WTC11 (cell line): ENCODE results near the gene RNASE11.
"Not testable (repeated sequence)": the region's sequence is repeated elsewhere in the genome, so short reads cannot be mapped to it uniquely, and the experiment has no call there.

Experiments used
- ESRRA ChIP-seq: sonication (generic); formaldehyde crosslinking; IDR thresholded peaks from 2 replicates; pipeline ENCODE4 v1.8.1; 2022; ENCODE audit warnings: mild to moderate bottlenecking, missing genetic modification reagents, borderline replicate concordance
- GABPB1 ChIP-seq: sonication (generic); formaldehyde crosslinking; IDR thresholded peaks from 2 replicates; pipeline ENCODE4 v1.8.1; 2023; ENCODE audit warnings: mild to moderate bottlenecking, missing genetic modification reagents
- NFE2L1 ChIP-seq: sonication (generic); formaldehyde crosslinking; IDR thresholded peaks from 2 replicates; pipeline ENCODE4 v1.8.1; 2023; ENCODE audit warnings: missing genetic modification reagents
- NFYB ChIP-seq: sonication (generic); formaldehyde crosslinking; conservative IDR thresholded peaks from 2 replicates; pipeline ENCODE4 v1.8.0; 2022; ENCODE audit warnings: low read depth, missing genetic modification reagents
- NR1H2 ChIP-seq: sonication (generic); formaldehyde crosslinking; IDR thresholded peaks from 2 replicates; pipeline ENCODE4 v1.9.0; 2021; ENCODE audit warnings: mild to moderate bottlenecking, moderate library complexity, missing genetic modification reagents
- NR3C1 ChIP-seq: sonication (generic); formaldehyde crosslinking; conservative IDR thresholded peaks from 2 replicates; pipeline ENCODE4 v1.8.1; 2023; ENCODE audit warnings: low read depth, mild to moderate bottlenecking, missing genetic modification reagents
- RELA ChIP-seq: sonication (generic); formaldehyde crosslinking; IDR thresholded peaks from 2 replicates; pipeline ENCODE4 v1.8.1; 2022; ENCODE audit warnings: missing genetic modification reagents, mild to moderate bottlenecking, borderline replicate concordance
- TF ChIP-seq, protein P1 (sequence below): fragments of 200-600 bp; IDR thresholded peaks from 2 replicates; pipeline ENCODE4 v1.8.0; 2022; ENCODE audit warnings: antibody characterized with exemption
- TF ChIP-seq, protein P2 (sequence below): sonication (generic); formaldehyde crosslinking; IDR thresholded peaks from 2 replicates; pipeline ENCODE4 v1.8.1; 2023; ENCODE audit warnings: mild to moderate bottlenecking, missing genetic modification reagents, borderline replicate concordance
- TF ChIP-seq, protein P3 (sequence below): fragments of 250-450 bp; sonication (Bioruptor Pico); IDR thresholded peaks from 2 replicates; pipeline ENCODE4 v2.1.2; 2022; ENCODE audit warnings: mild to moderate bottlenecking, moderate library complexity
- TF ChIP-seq, protein P4 (sequence below): sonication (generic); formaldehyde crosslinking; IDR thresholded peaks from 2 replicates; pipeline ENCODE4 v1.8.1; 2022; ENCODE audit warnings: low read depth, mild to moderate bottlenecking, moderate library complexity, missing genetic modification reagents, borderline replicate concordance
- TF ChIP-seq, protein P5 (sequence below): sonication (generic); formaldehyde crosslinking; IDR thresholded peaks from 2 replicates; pipeline ENCODE4 v1.8.1; 2023; ENCODE audit warnings: mild to moderate bottlenecking, missing genetic modification reagents
- TF ChIP-seq, protein P6 (sequence below): sonication (generic); formaldehyde crosslinking; IDR thresholded peaks from 2 replicates; pipeline ENCODE4 v1.8.1; 2022; ENCODE audit warnings: mild to moderate bottlenecking, missing genetic modification reagents, moderate library complexity, borderline replicate concordance

DNA sequence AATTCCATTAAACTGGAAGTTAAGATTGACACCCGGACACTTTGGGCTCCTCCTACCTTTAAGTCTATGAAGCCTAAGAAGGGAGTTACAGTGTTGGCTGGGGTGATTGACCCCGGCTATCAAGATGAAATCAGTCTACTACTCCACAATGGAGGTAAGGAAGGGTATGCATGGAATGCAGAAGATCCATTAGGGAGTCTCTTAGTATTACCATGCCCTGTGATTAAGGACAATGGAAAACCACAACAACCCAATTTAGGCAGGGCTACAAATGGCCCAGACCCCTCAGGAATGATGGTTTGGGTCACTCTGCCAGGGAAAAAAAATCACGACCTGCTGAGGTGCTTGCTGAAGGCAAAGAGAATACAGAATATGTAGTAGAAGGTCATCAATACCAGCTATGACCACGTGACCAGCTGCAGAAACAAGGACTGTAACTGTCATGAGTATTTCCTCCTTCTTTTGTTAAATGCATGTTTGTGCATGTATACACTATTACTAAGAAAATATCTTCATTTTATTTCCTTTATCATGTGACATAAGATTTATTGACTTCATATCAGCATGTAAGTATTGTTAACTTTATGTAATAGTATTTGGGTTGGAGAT, 15.3 kb downstream of the RNASE11 start:
- TF ChIP-seq, protein P1, sequence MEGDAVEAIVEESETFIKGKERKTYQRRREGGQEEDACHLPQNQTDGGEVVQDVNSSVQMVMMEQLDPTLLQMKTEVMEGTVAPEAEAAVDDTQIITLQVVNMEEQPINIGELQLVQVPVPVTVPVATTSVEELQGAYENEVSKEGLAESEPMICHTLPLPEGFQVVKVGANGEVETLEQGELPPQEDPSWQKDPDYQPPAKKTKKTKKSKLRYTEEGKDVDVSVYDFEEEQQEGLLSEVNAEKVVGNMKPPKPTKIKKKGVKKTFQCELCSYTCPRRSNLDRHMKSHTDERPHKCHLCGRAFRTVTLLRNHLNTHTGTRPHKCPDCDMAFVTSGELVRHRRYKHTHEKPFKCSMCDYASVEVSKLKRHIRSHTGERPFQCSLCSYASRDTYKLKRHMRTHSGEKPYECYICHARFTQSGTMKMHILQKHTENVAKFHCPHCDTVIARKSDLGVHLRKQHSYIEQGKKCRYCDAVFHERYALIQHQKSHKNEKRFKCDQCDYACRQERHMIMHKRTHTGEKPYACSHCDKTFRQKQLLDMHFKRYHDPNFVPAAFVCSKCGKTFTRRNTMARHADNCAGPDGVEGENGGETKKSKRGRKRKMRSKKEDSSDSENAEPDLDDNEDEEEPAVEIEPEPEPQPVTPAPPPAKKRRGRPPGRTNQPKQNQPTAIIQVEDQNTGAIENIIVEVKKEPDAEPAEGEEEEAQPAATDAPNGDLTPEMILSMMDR = not testable (repeated sequence)
- not testable (repeated sequence) for TF ChIP-seq GABPB1, NR1H2, ESRRA, NFYB, NFE2L1, NR3C1, RELA (CRISPR knock-in tag)
- TF ChIP-seq, protein P2, sequence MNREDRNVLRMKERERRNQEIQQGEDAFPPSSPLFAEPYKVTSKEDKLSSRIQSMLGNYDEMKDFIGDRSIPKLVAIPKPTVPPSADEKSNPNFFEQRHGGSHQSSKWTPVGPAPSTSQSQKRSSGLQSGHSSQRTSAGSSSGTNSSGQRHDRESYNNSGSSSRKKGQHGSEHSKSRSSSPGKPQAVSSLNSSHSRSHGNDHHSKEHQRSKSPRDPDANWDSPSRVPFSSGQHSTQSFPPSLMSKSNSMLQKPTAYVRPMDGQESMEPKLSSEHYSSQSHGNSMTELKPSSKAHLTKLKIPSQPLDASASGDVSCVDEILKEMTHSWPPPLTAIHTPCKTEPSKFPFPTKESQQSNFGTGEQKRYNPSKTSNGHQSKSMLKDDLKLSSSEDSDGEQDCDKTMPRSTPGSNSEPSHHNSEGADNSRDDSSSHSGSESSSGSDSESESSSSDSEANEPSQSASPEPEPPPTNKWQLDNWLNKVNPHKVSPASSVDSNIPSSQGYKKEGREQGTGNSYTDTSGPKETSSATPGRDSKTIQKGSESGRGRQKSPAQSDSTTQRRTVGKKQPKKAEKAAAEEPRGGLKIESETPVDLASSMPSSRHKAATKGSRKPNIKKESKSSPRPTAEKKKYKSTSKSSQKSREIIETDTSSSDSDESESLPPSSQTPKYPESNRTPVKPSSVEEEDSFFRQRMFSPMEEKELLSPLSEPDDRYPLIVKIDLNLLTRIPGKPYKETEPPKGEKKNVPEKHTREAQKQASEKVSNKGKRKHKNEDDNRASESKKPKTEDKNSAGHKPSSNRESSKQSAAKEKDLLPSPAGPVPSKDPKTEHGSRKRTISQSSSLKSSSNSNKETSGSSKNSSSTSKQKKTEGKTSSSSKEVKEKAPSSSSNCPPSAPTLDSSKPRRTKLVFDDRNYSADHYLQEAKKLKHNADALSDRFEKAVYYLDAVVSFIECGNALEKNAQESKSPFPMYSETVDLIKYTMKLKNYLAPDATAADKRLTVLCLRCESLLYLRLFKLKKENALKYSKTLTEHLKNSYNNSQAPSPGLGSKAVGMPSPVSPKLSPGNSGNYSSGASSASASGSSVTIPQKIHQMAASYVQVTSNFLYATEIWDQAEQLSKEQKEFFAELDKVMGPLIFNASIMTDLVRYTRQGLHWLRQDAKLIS (CRISPR knock-in tag) = not testable (repeated sequence)
- TF ChIP-seq, protein P3, sequence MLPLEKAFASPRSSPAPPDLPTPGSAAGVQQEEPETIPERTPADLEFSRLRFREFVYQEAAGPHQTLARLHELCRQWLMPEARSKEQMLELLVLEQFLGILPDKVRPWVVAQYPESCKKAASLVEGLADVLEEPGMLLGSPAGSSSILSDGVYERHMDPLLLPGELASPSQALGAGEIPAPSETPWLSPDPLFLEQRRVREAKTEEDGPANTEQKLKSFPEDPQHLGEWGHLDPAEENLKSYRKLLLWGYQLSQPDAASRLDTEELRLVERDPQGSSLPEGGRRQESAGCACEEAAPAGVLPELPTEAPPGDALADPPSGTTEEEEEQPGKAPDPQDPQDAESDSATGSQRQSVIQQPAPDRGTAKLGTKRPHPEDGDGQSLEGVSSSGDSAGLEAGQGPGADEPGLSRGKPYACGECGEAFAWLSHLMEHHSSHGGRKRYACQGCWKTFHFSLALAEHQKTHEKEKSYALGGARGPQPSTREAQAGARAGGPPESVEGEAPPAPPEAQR (CRISPR knock-in tag) = not testable (repeated sequence)
- TF ChIP-seq, protein P4, sequence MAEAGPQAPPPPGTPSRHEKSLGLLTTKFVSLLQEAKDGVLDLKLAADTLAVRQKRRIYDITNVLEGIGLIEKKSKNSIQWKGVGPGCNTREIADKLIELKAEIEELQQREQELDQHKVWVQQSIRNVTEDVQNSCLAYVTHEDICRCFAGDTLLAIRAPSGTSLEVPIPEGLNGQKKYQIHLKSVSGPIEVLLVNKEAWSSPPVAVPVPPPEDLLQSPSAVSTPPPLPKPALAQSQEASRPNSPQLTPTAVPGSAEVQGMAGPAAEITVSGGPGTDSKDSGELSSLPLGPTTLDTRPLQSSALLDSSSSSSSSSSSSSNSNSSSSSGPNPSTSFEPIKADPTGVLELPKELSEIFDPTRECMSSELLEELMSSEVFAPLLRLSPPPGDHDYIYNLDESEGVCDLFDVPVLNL (CRISPR knock-in tag) = not testable (repeated sequence)
- TF ChIP-seq, protein P5, sequence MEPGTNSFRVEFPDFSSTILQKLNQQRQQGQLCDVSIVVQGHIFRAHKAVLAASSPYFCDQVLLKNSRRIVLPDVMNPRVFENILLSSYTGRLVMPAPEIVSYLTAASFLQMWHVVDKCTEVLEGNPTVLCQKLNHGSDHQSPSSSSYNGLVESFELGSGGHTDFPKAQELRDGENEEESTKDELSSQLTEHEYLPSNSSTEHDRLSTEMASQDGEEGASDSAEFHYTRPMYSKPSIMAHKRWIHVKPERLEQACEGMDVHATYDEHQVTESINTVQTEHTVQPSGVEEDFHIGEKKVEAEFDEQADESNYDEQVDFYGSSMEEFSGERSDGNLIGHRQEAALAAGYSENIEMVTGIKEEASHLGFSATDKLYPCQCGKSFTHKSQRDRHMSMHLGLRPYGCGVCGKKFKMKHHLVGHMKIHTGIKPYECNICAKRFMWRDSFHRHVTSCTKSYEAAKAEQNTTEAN (CRISPR knock-in tag) = not testable (repeated sequence)
- TF ChIP-seq, protein P6, sequence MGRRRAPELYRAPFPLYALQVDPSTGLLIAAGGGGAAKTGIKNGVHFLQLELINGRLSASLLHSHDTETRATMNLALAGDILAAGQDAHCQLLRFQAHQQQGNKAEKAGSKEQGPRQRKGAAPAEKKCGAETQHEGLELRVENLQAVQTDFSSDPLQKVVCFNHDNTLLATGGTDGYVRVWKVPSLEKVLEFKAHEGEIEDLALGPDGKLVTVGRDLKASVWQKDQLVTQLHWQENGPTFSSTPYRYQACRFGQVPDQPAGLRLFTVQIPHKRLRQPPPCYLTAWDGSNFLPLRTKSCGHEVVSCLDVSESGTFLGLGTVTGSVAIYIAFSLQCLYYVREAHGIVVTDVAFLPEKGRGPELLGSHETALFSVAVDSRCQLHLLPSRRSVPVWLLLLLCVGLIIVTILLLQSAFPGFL (CRISPR knock-in tag) = not testable (repeated sequence)
